Kidney capillary endothelial cell (primary cell): ENCODE data around the gene ESPN.

Experiments
- DNase-seq: peaks from one replicate; pipeline ENCODE4 v3.0.0-alpha.2; 2018; ENCODE audit warnings: low spot score

The ESPN gene

DNA sequence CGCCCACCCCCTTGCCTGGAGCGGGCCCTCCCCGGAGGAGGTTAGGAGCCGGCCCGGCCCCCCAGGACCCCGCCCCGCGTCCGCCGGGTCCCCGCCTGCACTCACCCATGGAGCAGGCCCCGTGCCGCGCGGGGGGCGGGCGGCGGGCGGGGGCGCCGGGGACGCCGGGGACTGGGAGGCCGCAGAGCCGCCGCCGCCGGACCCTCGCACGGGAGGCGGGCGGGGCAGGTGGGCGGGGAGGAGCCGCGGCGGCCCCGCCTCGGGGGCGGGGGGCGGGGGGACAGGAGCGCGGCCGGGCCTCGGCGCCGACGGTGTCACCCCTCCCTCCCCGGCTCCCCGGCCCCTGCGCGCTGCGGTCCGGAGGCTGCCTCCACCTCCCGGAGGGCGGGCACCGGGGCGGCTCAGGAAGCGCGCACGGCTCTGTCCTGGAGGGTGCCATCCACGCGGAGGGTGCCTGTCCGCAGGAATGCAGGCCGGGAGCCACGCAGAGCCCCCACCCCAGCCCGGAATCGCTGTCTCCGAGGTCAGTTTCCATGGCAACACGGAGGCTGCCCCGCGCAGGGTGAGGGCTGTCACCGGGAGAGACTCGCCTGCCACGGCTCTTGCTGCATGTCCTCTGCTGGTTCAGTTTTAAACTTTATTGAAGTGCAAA lies 72.8 kb downstream of the ESPN start:
- DNase-seq = no peak

- no peak for DNase-seq
These were observed 73.4 kb downstream of the ESPN start for GRCh38 chr1:6497867-6498575.

- DNase-seq = no peak
These were observed 74.1 kb downstream of the ESPN start for GRCh38 chr1:6498576-6499111.

GRCh38 chr1:6499296-6499695 lies 74.7 kb downstream of the ESPN start:
- DNase-seq = no peak

DNA sequence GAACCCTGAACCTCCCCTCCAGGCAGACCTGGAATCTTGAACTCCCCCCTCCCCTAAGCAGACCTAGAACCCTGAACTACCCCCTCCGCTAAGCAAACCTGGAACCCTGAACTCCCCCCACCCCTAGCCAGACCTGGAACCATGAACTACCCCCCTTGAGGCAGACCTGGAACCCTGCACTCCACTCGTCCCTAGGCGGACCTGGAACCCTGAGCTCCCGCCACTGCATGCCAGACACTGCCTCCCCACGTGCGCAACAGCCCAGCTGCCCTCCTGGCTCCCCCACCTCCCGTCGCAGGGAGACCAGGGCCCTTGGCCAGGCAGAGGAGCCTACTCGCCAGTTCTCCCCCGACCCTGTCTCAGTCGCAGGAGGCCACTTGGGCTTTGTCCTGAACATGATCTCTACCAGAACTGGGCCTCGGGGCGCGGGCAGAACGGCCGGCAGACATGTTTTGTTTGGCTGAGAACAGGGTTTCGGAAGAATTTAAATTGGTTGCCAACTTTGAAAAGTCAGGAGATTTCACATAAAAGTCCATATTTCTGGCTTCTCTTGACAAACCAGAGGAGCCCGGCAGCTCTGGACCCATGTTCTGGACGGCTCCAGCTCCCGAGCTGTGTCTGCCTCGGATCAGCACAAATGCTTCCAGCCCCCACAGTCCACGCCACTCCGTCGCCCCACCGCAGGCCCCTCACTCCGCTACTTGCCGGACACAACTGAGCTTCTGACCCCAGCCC lies 76.1 kb downstream of the ESPN start:
- no peak for DNase-seq

DNA sequence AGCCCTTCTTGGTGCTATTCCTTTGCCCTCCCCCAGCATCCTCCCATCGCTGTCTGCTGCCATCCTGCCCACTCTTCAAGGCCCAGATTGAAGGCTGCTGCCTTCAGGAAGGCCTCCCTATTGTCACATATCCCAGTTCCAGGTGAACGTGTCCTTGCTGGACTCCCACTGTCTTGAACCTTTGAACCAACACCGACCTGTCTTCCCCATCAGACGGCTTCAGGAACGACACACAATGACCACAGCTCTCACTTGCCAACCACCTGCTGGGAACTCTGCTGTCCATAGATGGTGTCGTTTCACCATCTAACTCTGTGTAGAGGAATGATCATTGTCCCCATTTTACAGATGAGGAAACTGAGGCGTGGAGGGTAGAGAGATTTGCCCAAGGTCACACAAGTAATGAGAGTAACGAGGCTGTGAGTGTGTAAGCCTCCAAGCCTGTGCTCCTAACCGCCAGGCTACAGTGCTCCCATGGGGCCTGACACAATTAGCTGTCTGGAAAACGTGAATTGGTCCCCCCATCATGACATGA lies 76.8 kb downstream of the ESPN start:
- DNase-seq = no peak

DNA sequence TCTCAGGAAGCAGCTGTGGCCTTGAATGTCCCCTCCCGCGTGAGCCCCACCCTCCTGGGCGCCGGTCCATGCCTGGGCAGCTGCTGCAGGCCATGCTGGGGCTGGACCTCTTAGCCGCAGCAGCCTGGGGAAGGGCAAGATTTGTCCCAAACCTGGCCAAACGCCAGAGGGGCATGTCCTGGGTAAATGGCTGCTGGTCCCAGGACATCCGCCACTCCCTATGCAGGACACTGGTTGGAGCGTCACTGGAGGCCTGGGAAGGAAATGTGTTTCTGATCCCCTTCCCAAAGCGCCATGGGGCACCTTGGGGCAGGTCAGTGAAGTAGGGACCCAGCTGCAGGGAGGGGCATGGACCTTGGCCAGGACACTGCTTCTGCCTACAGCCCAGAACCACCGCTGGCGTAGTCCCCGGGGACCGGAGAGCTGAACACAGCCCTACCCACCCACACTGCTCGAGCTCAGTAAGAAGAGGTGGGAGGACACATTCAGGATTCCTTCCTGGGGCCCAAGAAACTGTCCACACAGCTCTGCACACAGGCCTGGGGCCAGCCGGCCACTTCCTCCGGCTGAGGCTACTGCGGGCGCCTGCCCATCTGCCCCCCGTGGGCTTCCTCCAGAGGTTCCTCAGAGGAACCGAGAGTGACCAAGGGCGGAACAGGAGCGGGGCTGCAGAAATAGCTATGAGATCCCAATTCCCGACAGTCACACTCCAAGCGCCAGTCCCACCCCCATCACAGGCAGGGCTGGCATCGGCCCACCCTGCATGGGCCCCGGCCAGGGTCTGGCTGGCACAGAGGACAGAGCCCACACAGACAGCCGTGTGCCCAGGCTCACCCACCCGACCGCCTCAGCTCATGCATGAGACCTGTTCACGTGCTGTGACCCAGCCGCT lies 77.7 kb downstream of the ESPN start:
- DNase-seq = no peak

GRCh38 chr1:6503884-6504602 lies 79.5 kb downstream of the ESPN start:
- DNase-seq = no peak

GRCh38 chr1:6504887-6505286 lies 80.3 kb downstream of the ESPN start:
- DNase-seq = no peak

GRCh38 chr1:6505367-6506209 lies 81.0 kb downstream of the ESPN start:
- no peak for DNase-seq

DNA sequence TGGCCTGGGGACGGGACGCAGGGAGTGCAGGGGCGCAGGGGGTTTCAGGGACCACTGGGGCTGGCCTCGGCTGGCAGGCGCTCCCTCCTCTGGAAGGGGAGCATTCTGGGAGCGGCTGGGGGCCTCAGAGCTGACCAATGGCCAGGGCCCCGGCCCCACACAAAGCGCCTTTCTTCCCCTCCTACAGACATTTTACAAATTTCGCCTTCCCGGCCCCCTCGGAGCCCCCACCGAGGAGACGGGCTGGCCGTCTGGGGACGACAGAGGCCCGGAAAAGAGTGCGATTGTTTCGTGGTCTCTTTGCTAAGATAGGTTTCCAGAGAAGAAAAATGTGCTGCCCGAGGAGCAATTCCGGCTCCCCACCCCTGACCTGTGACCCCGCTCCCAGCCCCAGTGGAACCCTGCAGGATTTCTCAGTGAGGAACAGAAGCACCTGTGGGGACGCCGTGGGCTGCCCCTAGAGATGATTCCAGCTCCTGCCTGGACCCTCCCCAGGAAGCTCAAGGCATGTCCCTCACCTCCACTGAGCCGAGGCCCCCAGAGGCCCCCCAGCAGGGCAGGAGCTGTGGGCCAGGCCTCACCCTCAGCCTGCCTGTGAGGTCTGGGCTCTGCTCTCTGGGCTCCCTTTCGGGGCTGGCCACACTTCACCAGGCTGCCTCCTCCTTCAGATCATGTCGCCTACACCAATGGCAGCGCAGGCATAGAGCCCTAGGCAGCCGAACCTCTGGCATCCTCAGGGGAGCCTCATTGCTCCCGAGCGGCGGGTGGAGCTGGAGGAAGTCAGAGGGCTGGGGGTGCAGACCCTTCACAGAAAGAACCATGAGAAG lies 81.8 kb downstream of the ESPN start:
- no peak for DNase-seq

DNA sequence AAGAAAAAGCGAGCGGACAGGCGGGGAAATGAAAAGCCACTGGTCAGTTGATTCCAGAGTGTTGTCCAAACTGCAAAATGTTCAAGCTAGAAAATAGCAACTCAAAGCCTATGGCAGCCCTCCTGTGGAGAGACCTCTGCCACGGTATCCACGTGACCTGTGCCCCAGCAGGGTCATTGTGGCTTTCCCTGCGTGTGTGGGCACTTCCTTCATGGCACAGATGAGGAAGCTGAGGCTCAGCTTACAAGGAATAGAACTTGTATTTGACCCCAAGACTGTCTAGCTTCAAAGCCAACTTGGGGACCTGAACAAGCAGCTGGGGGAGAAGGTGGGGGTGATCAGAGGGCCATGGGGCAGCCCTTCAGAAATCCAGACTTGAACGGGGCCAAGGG lies 82.5 kb downstream of the ESPN start:
- no peak for DNase-seq

DNA sequence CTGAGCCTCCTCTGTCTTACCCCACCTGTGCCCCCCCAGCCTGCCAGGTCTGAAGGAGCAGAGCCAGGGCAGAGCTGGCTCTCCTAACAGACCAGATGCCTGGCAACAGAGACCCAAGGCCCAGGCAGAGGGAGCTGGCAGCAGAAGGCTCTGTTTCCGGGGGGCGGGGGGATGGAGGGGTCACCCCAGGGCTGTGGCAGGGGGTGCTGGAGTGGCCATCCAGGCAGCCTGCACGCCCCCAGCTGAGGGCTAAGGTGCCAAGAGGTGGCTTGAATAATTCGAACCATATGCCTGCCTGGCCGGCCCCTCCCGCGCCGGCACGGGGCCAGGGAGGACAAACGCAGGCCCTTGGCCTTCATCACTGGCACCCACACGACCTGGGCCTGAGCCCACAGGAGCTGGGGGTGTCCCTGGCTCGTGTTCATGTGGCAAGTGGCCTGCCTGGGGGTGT lies 82.9 kb downstream of the ESPN start:
- DNase-seq = no peak

DNA sequence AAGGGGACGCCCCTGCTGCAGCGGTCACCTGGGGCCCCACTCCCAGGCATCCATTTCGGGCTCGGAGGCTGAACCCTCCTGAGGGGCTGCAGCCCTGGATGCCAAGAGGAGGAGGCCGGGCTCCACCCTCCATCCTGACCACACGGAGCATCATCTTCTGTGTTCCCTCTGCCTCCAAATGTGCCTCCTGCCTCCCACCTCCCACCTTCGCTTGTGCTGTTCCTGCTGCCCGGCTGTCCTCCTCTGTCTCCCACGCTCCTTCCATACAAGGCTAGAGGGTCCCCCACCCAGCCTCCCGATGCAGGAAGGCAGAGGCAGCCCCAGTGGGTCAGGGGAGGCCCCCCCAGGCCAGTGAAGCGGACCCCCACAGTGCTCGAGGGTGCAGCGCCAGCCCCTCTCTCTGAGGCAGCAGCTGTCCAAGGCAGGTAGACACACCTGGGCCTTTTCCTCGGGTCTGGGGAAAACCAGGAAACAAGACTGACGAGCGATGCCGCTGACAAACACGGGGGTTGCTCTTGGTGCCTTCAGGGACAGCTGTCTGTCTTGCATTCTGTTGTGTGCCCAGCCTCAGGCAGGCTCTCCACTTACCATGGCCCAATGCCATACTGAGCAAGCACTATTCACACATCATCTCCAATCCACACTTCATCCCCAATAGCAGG lies 83.7 kb downstream of the ESPN start:
- DNase-seq = no peak

- DNase-seq = no peak
These were observed 84.2 kb downstream of the ESPN start for GRCh38 chr1:6508816-6509189.

- DNase-seq = no peak
These were observed 84.8 kb downstream of the ESPN start for GRCh38 chr1:6509220-6509918.

- DNase-seq = no peak
These were observed 85.3 kb downstream of the ESPN start for GRCh38 chr1:6509919-6510291.

- no peak for DNase-seq
These were observed 85.9 kb downstream of the ESPN start for GRCh38 chr1:6510493-6510892.
